ENCODE measurements around the gene CACNG6. TPM values are rescaled to one million over a fixed set of nuclear protein-coding genes. Genes with fewer than 3 reads are reported as not detected.

The CACNG6 gene
- total and polyA plus RNA-seq, 10 of the 15 experiments (the other 5 are each of a cell fraction or from before 2014, with no cell fraction given): 0.07 TPM; not detected in 9

DNA sequence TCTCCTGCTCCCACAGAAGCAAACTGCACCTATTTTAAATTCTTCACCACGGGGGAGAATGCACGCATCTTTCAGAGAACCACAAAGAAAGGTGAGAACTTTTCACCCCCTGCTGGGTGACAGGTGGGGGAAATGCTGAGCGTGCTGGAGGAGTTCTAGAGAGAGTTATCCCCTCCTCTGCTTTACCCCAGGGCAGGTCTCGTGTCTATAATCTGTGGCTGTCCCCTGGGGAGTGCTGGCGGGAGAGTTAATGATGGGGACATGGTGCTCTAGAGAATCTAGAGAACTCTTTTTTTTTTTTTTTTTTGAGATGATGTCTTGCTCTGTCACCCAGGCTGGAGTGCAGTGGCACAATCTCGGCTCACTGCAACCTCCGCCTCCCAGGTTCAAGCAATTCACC, 6.8 kb downstream of the CACNG6 start:
- Histone ChIP-seq H3K4me1 (ENCODE audit: control insufficient read depth, insufficient read depth, low read length) (no peaks in the 10 kb centered on the region), H3K27ac (ENCODE audit: control insufficient read depth, insufficient read depth) (no peak overlapping the region), H3K9ac (ENCODE audit: control insufficient read depth, insufficient read depth, low read length) (no peak overlapping the region), H3K9me3 (replicated peaks; ENCODE audit: control insufficient read depth, insufficient read depth, low read length) (no peaks in the 10 kb centered on the region; the same call in 2 of the 3 replicates), H3K4me3 (no peak overlapping the region), H3K36me3 (ENCODE audit: control insufficient read depth in 2 of 2, insufficient read depth in 2 of 2, low read length in 1 of 2) (no peaks in the 10 kb centered on the region), H3K79me2 (ENCODE audit: control insufficient read depth, insufficient read depth, low read length) (no peaks in the 10 kb centered on the region), H2AFZ (ENCODE audit: control insufficient read depth, low read depth, low read length) (no peak overlapping the region), H4K20me1 (ENCODE audit: control insufficient read depth, insufficient read depth) (no peaks in the 10 kb centered on the region), H3K4me2 (ENCODE audit: control insufficient read depth, insufficient read depth) (no peak overlapping the region), H3K27me3 (replicated peaks in 1 of 2; ENCODE audit: control insufficient read depth in 2 of 2, insufficient read depth in 2 of 2, low read length in 1 of 2) (no peaks in the 10 kb centered on the region)
- RAD21 ChIA-PET (ENCODE audit: unreplicated experiment): no interaction called here
- CTCF ChIA-PET: no interaction called here
- BruUV-seq (replicated peaks): no TSS peak
- FAIRE-seq: no peak
- in situ Hi-C loops (cut with MboI): no loop called here
- ATAC-seq: no peak
- SMC1A ChIA-PET (ENCODE audit: uncharacterized antibody, unreplicated experiment): no interaction called here
- POLR2A ChIA-PET: no interaction called here
- no peak for DNase-seq (ENCODE audit: low read depth, low spot score)
- intact Hi-C loops (cut with micrococcal nuclease; ENCODE audit: unreplicated experiment): no loop called here
- WGBS (ENCODE audit: insufficient coverage, insufficient replicate concordance, low lambda C conversion rate, missing lambda C conversion rate): 18% methylated on average over 7 of the region's 7 CpGs
- TF ChIP-seq PAX8 (IDR thresholded peaks at IDR 0.05) (no peak), ASH2L (IDR thresholded peaks at IDR 0.05; ENCODE audit: borderline replicate concordance, low read depth) (no peak), EP300 (IDR thresholded peaks at IDR 0.05; ENCODE audit: borderline replicate concordance in 1 of 2, control insufficient read depth in 1 of 2, low read depth in 2 of 2, low read length in 2 of 2) (no peak), GATAD2B (conservative IDR thresholded peaks at IDR 0.05; ENCODE audit: low read depth) (no peak), SUPT20H (IDR thresholded peaks at IDR 0.05; ENCODE audit: borderline replicate concordance, control insufficient read depth, low read depth, low read length) (no peak), MYC (IDR thresholded peaks at IDR 0.05; ENCODE audit: insufficient read depth, insufficient read length, insufficient replicate concordance, low read length, severe bottlenecking) (no peak), TAF1 (IDR thresholded peaks at IDR 0.05; ENCODE audit: borderline replicate concordance, low read depth, low read length) (no peak), REST (IDR thresholded peaks at IDR 0.05; ENCODE audit: low read depth, low read length) (no peak), PAX5 (IDR thresholded peaks at IDR 0.05; ENCODE audit: borderline replicate concordance, low read depth, low read length) (no peak), CHD4 (IDR thresholded peaks at IDR 0.05) (no peak), NR2C1 (IDR thresholded peaks at IDR 0.05) (no peak), RBBP5 (conservative IDR thresholded peaks at IDR 0.05) (no peak), TBL1XR1 (IDR thresholded peaks at IDR 0.05; ENCODE audit: low read depth, low read length) (no peak)
- TF ChIP-seq, protein P1, sequence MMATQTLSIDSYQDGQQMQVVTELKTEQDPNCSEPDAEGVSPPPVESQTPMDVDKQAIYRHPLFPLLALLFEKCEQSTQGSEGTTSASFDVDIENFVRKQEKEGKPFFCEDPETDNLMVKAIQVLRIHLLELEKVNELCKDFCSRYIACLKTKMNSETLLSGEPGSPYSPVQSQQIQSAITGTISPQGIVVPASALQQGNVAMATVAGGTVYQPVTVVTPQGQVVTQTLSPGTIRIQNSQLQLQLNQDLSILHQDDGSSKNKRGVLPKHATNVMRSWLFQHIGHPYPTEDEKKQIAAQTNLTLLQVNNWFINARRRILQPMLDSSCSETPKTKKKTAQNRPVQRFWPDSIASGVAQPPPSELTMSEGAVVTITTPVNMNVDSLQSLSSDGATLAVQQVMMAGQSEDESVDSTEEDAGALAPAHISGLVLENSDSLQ (IDR thresholded peaks at IDR 0.05): no peak
- TF ChIP-seq, protein P2, sequence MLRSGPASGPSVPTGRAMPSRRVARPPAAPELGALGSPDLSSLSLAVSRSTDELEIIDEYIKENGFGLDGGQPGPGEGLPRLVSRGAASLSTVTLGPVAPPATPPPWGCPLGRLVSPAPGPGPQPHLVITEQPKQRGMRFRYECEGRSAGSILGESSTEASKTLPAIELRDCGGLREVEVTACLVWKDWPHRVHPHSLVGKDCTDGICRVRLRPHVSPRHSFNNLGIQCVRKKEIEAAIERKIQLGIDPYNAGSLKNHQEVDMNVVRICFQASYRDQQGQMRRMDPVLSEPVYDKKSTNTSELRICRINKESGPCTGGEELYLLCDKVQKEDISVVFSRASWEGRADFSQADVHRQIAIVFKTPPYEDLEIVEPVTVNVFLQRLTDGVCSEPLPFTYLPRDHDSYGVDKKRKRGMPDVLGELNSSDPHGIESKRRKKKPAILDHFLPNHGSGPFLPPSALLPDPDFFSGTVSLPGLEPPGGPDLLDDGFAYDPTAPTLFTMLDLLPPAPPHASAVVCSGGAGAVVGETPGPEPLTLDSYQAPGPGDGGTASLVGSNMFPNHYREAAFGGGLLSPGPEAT (IDR thresholded peaks at IDR 0.05; ENCODE audit: low read depth): no peak
- TF ChIP-seq, protein P3, sequence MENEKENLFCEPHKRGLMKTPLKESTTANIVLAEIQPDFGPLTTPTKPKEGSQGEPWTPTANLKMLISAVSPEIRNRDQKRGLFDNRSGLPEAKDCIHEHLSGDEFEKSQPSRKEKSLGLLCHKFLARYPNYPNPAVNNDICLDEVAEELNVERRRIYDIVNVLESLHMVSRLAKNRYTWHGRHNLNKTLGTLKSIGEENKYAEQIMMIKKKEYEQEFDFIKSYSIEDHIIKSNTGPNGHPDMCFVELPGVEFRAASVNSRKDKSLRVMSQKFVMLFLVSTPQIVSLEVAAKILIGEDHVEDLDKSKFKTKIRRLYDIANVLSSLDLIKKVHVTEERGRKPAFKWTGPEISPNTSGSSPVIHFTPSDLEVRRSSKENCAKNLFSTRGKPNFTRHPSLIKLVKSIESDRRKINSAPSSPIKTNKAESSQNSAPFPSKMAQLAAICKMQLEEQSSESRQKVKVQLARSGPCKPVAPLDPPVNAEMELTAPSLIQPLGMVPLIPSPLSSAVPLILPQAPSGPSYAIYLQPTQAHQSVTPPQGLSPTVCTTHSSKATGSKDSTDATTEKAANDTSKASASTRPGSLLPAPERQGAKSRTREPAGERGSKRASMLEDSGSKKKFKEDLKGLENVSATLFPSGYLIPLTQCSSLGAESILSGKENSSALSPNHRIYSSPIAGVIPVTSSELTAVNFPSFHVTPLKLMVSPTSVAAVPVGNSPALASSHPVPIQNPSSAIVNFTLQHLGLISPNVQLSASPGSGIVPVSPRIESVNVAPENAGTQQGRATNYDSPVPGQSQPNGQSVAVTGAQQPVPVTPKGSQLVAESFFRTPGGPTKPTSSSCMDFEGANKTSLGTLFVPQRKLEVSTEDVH (IDR thresholded peaks at IDR 0.05; ENCODE audit: low read depth, partially characterized antibody): no peak
